ENCODE data around the gene KRT34.
"Not testable (repeated sequence)": the region's sequence is repeated elsewhere in the genome, so short reads cannot be mapped to it uniquely, and the experiment has no call there.

Gene KRT34

GRCh38 chr17:41381943-41382342 is at the start of gene KRT34:
TSS of gene KRT34 (minus strand) at chr17:41382306. CDS start at chr17:41382246, 60 bp downstream.
- not testable (repeated sequence) for H3K4me1 ChIP-seq (ENCODE audit: insufficient read depth, low read length); H3K4me3 ChIP-seq (ENCODE audit: low read depth in 1 of 2, low read length in 2 of 2); H3K27me3 ChIP-seq (ENCODE audit: control insufficient read depth in 1 of 2, insufficient read depth in 2 of 2, low read length in 2 of 2); H3K9me3 ChIP-seq (ENCODE audit: low read length); H3K36me3 ChIP-seq (ENCODE audit: insufficient read depth, low read length); H3K9ac ChIP-seq (ENCODE audit: low read length); H3K27ac ChIP-seq (ENCODE audit: low read depth, low read length)

GRCh38 chr17:41430376-41430775 is 48.3 kb upstream of the KRT34 start:
- H3K9me3 ChIP-seq (ENCODE audit: low read length); H3K4me1 ChIP-seq (ENCODE audit: insufficient read depth, low read length); H3K27ac ChIP-seq (ENCODE audit: low read depth, low read length); H3K27me3 ChIP-seq (ENCODE audit: control insufficient read depth in 1 of 2, insufficient read depth in 2 of 2, low read length in 2 of 2); H3K4me3 ChIP-seq (ENCODE audit: low read depth in 1 of 2, low read length in 2 of 2); H3K36me3 ChIP-seq (ENCODE audit: insufficient read depth, low read length); H3K9ac ChIP-seq (ENCODE audit: low read length): not testable (repeated sequence)

GRCh38 chr17:41429667-41430066 is 47.6 kb upstream of the KRT34 start:
- Histone ChIP-seq H3K4me3 (ENCODE audit: low read depth in 1 of 2, low read length in 2 of 2) (no peak overlapping the region), H3K9me3 (ENCODE audit: low read length) (no peaks in the 10 kb centered on the region), H3K9ac (ENCODE audit: low read length) (no peak overlapping the region), H3K27me3 (ENCODE audit: control insufficient read depth in 1 of 2, insufficient read depth in 2 of 2, low read length in 2 of 2) (no peaks in the 10 kb centered on the region), H3K36me3 (ENCODE audit: insufficient read depth, low read length) (no peaks in the 10 kb centered on the region), H3K27ac (ENCODE audit: low read depth, low read length) (no peak overlapping the region), H3K4me1 (ENCODE audit: insufficient read depth, low read length) (no peaks in the 10 kb centered on the region)

- H3K27ac ChIP-seq (ENCODE audit: low read depth, low read length), result no peak overlapping the region
- no peaks in the 10 kb centered on the region for H3K27me3 ChIP-seq (ENCODE audit: control insufficient read depth in 1 of 2, insufficient read depth in 2 of 2, low read length in 2 of 2)
Observed at GRCh38 chr17:41428591-41429291, 46.6 kb upstream of the KRT34 start.

GRCh38 chr17:41424111-41424635 is 42.1 kb upstream of the KRT34 start, which contains the start of gene KRT37:
TSS of gene KRT37 (minus strand) at chr17:41424585. CDS start at chr17:41424523, 62 bp downstream.
- Histone ChIP-seq H3K36me3 (ENCODE audit: insufficient read depth, low read length) (no peaks in the 10 kb centered on the region), H3K9ac (ENCODE audit: low read length) (no peak within 1 kb of the TSS), H3K9me3 (ENCODE audit: low read length) (no peaks in the 10 kb centered on the region), H3K27me3 (ENCODE audit: control insufficient read depth in 1 of 2, insufficient read depth in 2 of 2, low read length in 2 of 2) (no peaks in the 10 kb centered on the region), H3K27ac (ENCODE audit: low read depth, low read length) (no peak within 1 kb of the TSS), H3K4me3 (ENCODE audit: low read depth in 1 of 2, low read length in 2 of 2) (no peak within 1 kb of the TSS), H3K4me1 (ENCODE audit: insufficient read depth, low read length) (peaks cover 7% of the 10 kb centered on the region)

More at GRCh38 chr17:41428591-41429291, 46.6 kb upstream of the KRT34 start:
- Histone ChIP-seq H3K9ac (ENCODE audit: low read length) (no peak overlapping the region), H3K36me3 (ENCODE audit: insufficient read depth, low read length) (no peaks in the 10 kb centered on the region), H3K4me1 (ENCODE audit: insufficient read depth, low read length) (no peaks in the 10 kb centered on the region), H3K4me3 (ENCODE audit: low read depth in 1 of 2, low read length in 2 of 2) (no peak overlapping the region), H3K9me3 (ENCODE audit: low read length) (no peaks in the 10 kb centered on the region)

- H3K27ac ChIP-seq (ENCODE audit: low read depth, low read length); H3K27me3 ChIP-seq (ENCODE audit: control insufficient read depth in 1 of 2, insufficient read depth in 2 of 2, low read length in 2 of 2); H3K9ac ChIP-seq (ENCODE audit: low read length); H3K4me3 ChIP-seq (ENCODE audit: low read depth in 1 of 2, low read length in 2 of 2); H3K36me3 ChIP-seq (ENCODE audit: insufficient read depth, low read length); H3K9me3 ChIP-seq (ENCODE audit: low read length); H3K4me1 ChIP-seq (ENCODE audit: insufficient read depth, low read length): not testable (repeated sequence)
Observed at GRCh38 chr17:41422586-41422985, 40.5 kb upstream of the KRT34 start.

- no peaks in the 10 kb centered on the region for H3K9me3 ChIP-seq (ENCODE audit: low read length)
Observed at GRCh38 chr17:41421617-41422016, 39.5 kb upstream of the KRT34 start.

GRCh38 chr17:41421116-41421515 is 39.0 kb upstream of the KRT34 start:
- Histone ChIP-seq H3K36me3 (ENCODE audit: insufficient read depth, low read length) (no peaks in the 10 kb centered on the region), H3K4me1 (ENCODE audit: insufficient read depth, low read length) (peaks cover 7% of the 10 kb centered on the region), H3K9me3 (ENCODE audit: low read length) (no peaks in the 10 kb centered on the region), H3K9ac (ENCODE audit: low read length) (no peak overlapping the region), H3K27ac (ENCODE audit: low read depth, low read length) (no peak overlapping the region), H3K27me3 (ENCODE audit: control insufficient read depth in 1 of 2, insufficient read depth in 2 of 2, low read length in 2 of 2) (no peaks in the 10 kb centered on the region), H3K4me3 (ENCODE audit: low read depth in 1 of 2, low read length in 2 of 2) (no peak overlapping the region)

More at GRCh38 chr17:41421617-41422016, 39.5 kb upstream of the KRT34 start:
- H3K4me1 ChIP-seq (ENCODE audit: insufficient read depth, low read length), result peaks cover 7% of the 10 kb centered on the region
- no peaks in the 10 kb centered on the region for H3K36me3 ChIP-seq (ENCODE audit: insufficient read depth, low read length)
- no peaks in the 10 kb centered on the region for H3K27me3 ChIP-seq (ENCODE audit: control insufficient read depth in 1 of 2, insufficient read depth in 2 of 2, low read length in 2 of 2)
- no peak overlapping the region for H3K9ac ChIP-seq (ENCODE audit: low read length)
- no peak overlapping the region for H3K27ac ChIP-seq (ENCODE audit: low read depth, low read length)
- H3K4me3 ChIP-seq (ENCODE audit: low read depth in 1 of 2, low read length in 2 of 2), result no peak overlapping the region

- no peaks in the 10 kb centered on the region for H3K27me3 ChIP-seq (ENCODE audit: control insufficient read depth in 1 of 2, insufficient read depth in 2 of 2, low read length in 2 of 2)
- no peak overlapping the region for H3K9ac ChIP-seq (ENCODE audit: low read length)
- no peak overlapping the region for H3K27ac ChIP-seq (ENCODE audit: low read depth, low read length)
- H3K4me1 ChIP-seq (ENCODE audit: insufficient read depth, low read length), result peaks cover 7% of the 10 kb centered on the region
- no peaks in the 10 kb centered on the region for H3K36me3 ChIP-seq (ENCODE audit: insufficient read depth, low read length)
- H3K4me3 ChIP-seq (ENCODE audit: low read depth in 1 of 2, low read length in 2 of 2), result no peak overlapping the region
- H3K9me3 ChIP-seq (ENCODE audit: low read length), result no peaks in the 10 kb centered on the region
Observed at GRCh38 chr17:41420134-41420533, 38.0 kb upstream of the KRT34 start.

- H3K27me3 ChIP-seq (ENCODE audit: control insufficient read depth in 1 of 2, insufficient read depth in 2 of 2, low read length in 2 of 2), result no peaks in the 10 kb centered on the region
- H3K4me1 ChIP-seq (ENCODE audit: insufficient read depth, low read length), result peaks cover 7% of the 10 kb centered on the region
- H3K9me3 ChIP-seq (ENCODE audit: low read length), result no peaks in the 10 kb centered on the region
- no peak overlapping the region for H3K27ac ChIP-seq (ENCODE audit: low read depth, low read length)
- no peaks in the 10 kb centered on the region for H3K36me3 ChIP-seq (ENCODE audit: insufficient read depth, low read length)
- H3K4me3 ChIP-seq (ENCODE audit: low read depth in 1 of 2, low read length in 2 of 2), result no peak overlapping the region
- H3K9ac ChIP-seq (ENCODE audit: low read length), result no peak overlapping the region
Observed at GRCh38 chr17:41419716-41420115, 37.6 kb upstream of the KRT34 start.

GRCh38 chr17:41418116-41418860 is 36.2 kb upstream of the KRT34 start:
- no peak overlapping the region for H3K4me3 ChIP-seq (ENCODE audit: low read depth in 1 of 2, low read length in 2 of 2)

More at GRCh38 chr17:41418116-41418860, 36.2 kb upstream of the KRT34 start:
- Histone ChIP-seq H3K27ac (ENCODE audit: low read depth, low read length) (no peak overlapping the region), H3K9ac (ENCODE audit: low read length) (no peak overlapping the region), H3K4me1 (ENCODE audit: insufficient read depth, low read length) (peaks cover 7% of the 10 kb centered on the region), H3K27me3 (ENCODE audit: control insufficient read depth in 1 of 2, insufficient read depth in 2 of 2, low read length in 2 of 2) (no peaks in the 10 kb centered on the region), H3K9me3 (ENCODE audit: low read length) (no peaks in the 10 kb centered on the region), H3K36me3 (ENCODE audit: insufficient read depth, low read length) (no peaks in the 10 kb centered on the region)
